ENCODE measurements around the gene TBC1D24. TPM values are rescaled to one million over a fixed set of nuclear protein-coding genes. Genes with fewer than 3 reads are reported as not detected.

Gene TBC1D24
- total RNA-seq, 4 donors from 2014 or later, result 8.7 to 14.8 (median 9.9) TPM

DNA sequence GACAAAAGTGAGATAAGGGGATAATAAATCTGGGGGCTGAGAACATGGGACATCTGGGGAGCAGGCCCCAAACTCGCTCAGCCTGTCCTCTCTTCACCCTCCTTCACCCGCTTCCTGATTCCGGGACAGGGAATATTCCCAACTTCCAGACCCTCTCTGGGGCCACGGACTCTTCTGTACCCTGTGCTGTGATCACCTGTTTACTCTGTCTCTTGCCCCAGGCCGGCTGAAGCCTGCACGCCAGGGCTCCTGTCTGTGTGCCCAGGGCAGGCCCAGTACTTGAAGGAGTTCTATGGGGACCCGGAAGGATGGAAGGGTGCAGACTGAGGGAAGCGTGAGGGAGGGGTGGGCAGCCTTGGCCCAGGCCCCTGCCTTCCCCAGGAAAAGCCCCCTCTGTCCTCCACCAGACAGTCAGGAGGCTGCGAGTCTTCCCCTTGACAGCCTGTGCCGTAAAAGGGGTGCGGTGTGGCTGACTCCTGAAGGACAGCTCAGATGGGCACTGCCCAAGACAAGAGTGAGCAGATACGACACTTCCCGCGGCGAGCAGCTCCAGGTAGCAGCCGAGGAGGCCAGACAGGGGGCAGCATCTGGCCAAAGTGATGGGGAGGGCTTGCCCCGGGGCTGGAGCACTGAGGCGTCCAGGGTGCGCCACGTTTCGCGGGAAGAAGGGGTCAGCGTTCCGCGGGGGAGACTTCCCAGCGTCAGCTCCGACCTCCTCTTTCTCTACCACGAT lies 46.7 kb upstream of the TBC1D24 start:
- peak overlapping the region; percentile 66 to 78 (median 74) for H3K27ac ChIP-seq
- H3K9me3 ChIP-seq, result no peaks in the 10 kb centered on the region
- in situ Hi-C loops (cut with MboI; ENCODE audit: low sequenced_read_pairs in 4 of 4), result no loop called here
- ATAC-seq, result no peak
- TF ChIP-seq, protein P1, sequence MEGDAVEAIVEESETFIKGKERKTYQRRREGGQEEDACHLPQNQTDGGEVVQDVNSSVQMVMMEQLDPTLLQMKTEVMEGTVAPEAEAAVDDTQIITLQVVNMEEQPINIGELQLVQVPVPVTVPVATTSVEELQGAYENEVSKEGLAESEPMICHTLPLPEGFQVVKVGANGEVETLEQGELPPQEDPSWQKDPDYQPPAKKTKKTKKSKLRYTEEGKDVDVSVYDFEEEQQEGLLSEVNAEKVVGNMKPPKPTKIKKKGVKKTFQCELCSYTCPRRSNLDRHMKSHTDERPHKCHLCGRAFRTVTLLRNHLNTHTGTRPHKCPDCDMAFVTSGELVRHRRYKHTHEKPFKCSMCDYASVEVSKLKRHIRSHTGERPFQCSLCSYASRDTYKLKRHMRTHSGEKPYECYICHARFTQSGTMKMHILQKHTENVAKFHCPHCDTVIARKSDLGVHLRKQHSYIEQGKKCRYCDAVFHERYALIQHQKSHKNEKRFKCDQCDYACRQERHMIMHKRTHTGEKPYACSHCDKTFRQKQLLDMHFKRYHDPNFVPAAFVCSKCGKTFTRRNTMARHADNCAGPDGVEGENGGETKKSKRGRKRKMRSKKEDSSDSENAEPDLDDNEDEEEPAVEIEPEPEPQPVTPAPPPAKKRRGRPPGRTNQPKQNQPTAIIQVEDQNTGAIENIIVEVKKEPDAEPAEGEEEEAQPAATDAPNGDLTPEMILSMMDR (IDR thresholded peaks at IDR 0.05 in 4 of 5, conservative IDR thresholded peaks at IDR 0.05 in 1 of 5), result peak in 1 of 5 experiments; percentile 29
- no peak for TF ChIP-seq POLR2A (IDR thresholded peaks at IDR 0.05)
- peaks cover 0 to 4% of the 10 kb centered on the region in 2 donors for H3K36me3 ChIP-seq
- intact Hi-C loops (cut with DNase I; ENCODE audit: low total_unique reads), result loop anchor here (2.0 to 10.0 kb wide), 3 partner anchors 33 to 74 kb away; partner anchors contain the start of gene TEDC2
- no peak for DNase-seq
- H3K4me1 ChIP-seq, result peaks cover 6 to 8% of the 10 kb centered on the region in 2 donors
- peak overlapping the region; percentile 64 to 94 (median 80) for H3K4me3 ChIP-seq
- no peaks in the 10 kb centered on the region for H3K27me3 ChIP-seq

DNA sequence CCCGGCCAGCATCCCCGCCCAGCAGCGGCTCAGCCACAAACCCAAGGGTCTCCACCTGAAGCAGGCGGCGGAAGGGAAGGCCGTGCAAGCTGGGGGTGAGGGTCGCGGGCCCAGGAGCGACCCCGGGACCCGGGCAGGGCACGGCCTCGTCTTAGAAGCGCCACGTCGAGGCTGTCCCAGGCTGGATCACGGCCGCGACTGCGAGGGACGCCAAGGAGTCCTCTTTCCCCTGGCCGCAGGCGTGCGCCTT lies 46.2 kb upstream of the TBC1D24 start:
- intact Hi-C loops (cut with DNase I; ENCODE audit: low total_unique reads) (loop anchor here (1.0 to 10.0 kb wide), 4 partner anchors 32 to 88 kb away; partner anchors contain the start of genes ABCA3 and TEDC2), in situ Hi-C loops (cut with MboI; ENCODE audit: low sequenced_read_pairs in 4 of 4) (no loop called here)
- TF ChIP-seq, protein P1 (IDR thresholded peaks at IDR 0.05 in 4 of 5, conservative IDR thresholded peaks at IDR 0.05 in 1 of 5), result no peak
- no peak for TF ChIP-seq POLR2A (IDR thresholded peaks at IDR 0.05)
- peak overlapping the region; percentile 66 to 78 (median 74) for H3K27ac ChIP-seq
- peak overlapping the region; percentile 64 to 94 (median 80) for H3K4me3 ChIP-seq
- DNase-seq, result no peak
- H3K36me3 ChIP-seq, result peaks cover 0 to 4% of the 10 kb centered on the region in 2 donors
- ATAC-seq, result peak; percentile 55 to 71
- H3K9me3 ChIP-seq, result no peaks in the 10 kb centered on the region
- peaks cover 6 to 8% of the 10 kb centered on the region in 2 donors for H3K4me1 ChIP-seq
- H3K27me3 ChIP-seq, result no peaks in the 10 kb centered on the region

DNA sequence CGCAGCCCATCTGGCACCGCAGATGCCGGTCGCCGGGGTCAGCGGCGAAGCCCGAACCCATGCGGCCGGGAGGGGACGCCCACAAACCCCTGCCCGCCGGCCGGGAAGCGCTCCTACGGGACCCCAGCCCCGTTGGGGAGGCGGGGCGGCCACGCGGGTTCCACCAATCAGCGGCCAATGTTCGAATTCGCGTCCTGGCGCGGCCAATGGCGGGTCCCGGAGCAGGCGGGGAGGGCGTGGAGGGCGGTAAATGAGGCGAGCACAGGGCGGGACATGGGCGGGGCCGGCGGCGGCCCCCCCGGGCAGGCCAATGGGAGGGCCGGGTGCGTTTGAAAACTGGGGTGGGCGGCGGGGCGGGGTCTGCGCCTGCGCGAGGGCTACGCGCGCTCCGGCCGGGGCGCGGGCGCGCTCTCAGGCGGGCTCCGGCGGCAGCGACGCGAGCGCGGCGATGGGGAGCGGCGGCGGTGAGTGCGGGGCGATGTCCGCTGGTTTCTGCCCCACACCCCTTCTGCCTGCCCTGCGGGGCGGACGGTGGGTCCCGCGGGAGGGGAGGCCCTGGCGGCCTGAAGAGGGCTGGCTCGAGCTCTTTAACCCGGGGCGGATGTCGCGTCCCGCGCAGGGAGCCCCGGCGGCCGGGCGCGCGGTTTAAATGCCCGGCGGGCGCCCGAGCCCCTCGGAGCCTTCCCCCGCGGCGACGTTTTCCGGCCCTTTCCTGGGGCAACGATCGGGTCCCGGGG lies 45.7 kb upstream of the TBC1D24 start, which contains the start of gene CCNF:
CCNF (plus strand) TSS at position 414 of the 737 bp plus-strand sequence; CDS start at position 449, 35 bp downstream.
- Histone ChIP-seq H3K36me3 (peaks cover 0 to 4% of the 10 kb centered on the region in 2 donors), H3K27ac (peak within 1 kb of the TSS; percentile 73 to 78 (median 76)), H3K4me3 (peak within 1 kb of the TSS; percentile 64 to 97 (median 87)), H3K27me3 (no peaks in the 10 kb centered on the region), H3K9me3 (no peaks in the 10 kb centered on the region), H3K4me1 (peaks cover 6 to 8% of the 10 kb centered on the region in 2 donors)
- ATAC-seq (peak; percentile 95 to 97), DNase-seq (peak; percentile 96 to 97)
- TF ChIP-seq, protein P1 (IDR thresholded peaks at IDR 0.05 in 4 of 5, conservative IDR thresholded peaks at IDR 0.05 in 1 of 5), result peak in 2 of 5 experiments; percentile 26 to 35
- TF ChIP-seq POLR2A (IDR thresholded peaks at IDR 0.05), result peak; percentile 51 to 52
- in situ Hi-C loops (cut with MboI; ENCODE audit: low sequenced_read_pairs in 4 of 4), result no loop called here
- intact Hi-C loops (cut with DNase I; ENCODE audit: low total_unique reads), result loop anchor here (1.0 to 10.0 kb wide), 4 partner anchors 32 to 89 kb away; partner anchors contain the start of genes ABCA3 and TEDC2

DNA sequence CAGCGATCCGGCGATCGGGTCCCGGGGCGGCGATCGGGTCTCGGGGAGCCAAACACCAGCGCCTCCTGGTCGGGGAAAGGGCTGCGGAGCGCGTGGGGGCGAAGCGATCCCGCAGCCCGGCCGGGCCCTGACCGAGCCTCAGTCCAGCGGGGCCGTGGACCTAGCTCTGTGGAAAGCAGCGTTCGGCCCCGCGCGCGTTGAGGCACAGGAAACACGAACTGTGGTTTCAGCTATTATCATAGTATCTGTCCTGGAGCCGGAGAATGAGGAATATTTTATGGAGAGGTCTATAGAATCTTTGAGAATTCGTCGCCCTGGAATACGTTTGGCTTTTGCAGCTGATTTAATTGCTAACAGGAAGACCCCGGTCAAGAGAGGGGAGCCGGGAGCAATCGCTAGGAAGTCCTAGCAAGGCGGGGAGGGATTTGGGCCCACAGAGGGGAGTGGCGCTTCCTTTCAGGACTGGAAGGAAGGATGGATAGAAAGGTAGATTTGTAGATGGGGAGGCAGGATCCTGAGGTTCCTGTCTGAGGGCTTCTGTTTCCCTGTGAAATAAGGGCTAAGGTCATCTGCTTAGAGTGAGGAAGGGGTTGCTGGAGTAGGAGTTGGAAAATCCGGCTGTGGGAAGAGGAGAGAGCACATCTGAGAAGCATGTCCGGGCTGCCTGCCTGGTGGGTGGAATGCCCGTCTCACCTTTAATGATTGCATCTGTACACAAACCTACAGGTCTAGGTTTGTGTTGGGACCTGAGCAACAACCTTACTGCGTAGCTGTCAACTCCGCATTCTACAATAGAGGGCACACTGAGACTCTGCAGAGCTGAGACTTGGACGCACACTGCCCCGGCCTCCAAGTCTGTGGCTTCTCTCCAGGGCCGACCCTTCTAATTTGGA lies 44.9 kb upstream of the TBC1D24 start:
- ATAC-seq (peak; percentile 10 to 13), DNase-seq (no peak)
- intact Hi-C loops (cut with DNase I; ENCODE audit: low total_unique reads), result loop anchor here (1.0 to 10.0 kb wide), 4 partner anchors 31 to 90 kb away; partner anchors contain the start of genes ABCA3 and TEDC2

More for the DNA sequence above, 44.9 kb upstream of the TBC1D24 start:
- H3K27me3 ChIP-seq, result no peaks in the 10 kb centered on the region
- H3K4me3 ChIP-seq, result peak overlapping the region; percentile 59 to 97 (median 87)
- peak overlapping the region; percentile 45 to 76 (median 68) for H3K27ac ChIP-seq
- no peaks in the 10 kb centered on the region for H3K9me3 ChIP-seq
- H3K4me1 ChIP-seq, result peaks cover 6 to 8% of the 10 kb centered on the region in 2 donors
- no peak for TF ChIP-seq POLR2A (IDR thresholded peaks at IDR 0.05)
- TF ChIP-seq, protein P1 (IDR thresholded peaks at IDR 0.05 in 4 of 5, conservative IDR thresholded peaks at IDR 0.05 in 1 of 5), result no peak
- peaks cover 0 to 4% of the 10 kb centered on the region in 2 donors for H3K36me3 ChIP-seq
- in situ Hi-C loops (cut with MboI; ENCODE audit: low sequenced_read_pairs in 4 of 4), result no loop called here
